GM12873 (cell line): ENCODE results near the gene SELENOF.

Experiments
- CTCF ChIP-seq: IDR thresholded peaks from 2 replicates; pipeline ENCODE4 v1.5.1; 2012; ENCODE audit warnings: low read depth, mild to moderate bottlenecking, moderate library complexity, low read length, control low read depth; ENCODE audit not compliant: insufficient read depth; ENCODE audit errors: missing control alignments

SELENOF gene

GRCh38 chr1:86846164-86846647, 67.7 kb downstream of the SELENOF start:
- TF ChIP-seq CTCF = no peak

GRCh38 chr1:86845514-86845913, 68.4 kb downstream of the SELENOF start:
- no peak for TF ChIP-seq CTCF

GRCh38 chr1:86841116-86841515, 72.8 kb downstream of the SELENOF start:
- TF ChIP-seq CTCF = no peak

- TF ChIP-seq CTCF = peak; percentile 64
These were observed 80.3 kb downstream of the SELENOF start for GRCh38 chr1:86833461-86834215.

- TF ChIP-seq CTCF = no peak
These were observed 81.5 kb downstream of the SELENOF start for GRCh38 chr1:86832433-86832832.

GRCh38 chr1:86829321-86829720, 84.6 kb downstream of the SELENOF start:
- no peak for TF ChIP-seq CTCF

GRCh38 chr1:86828024-86828423, 85.9 kb downstream of the SELENOF start:
- no peak for TF ChIP-seq CTCF
